SIG-M5 (cell line): ENCODE data around the gene GRM1.

Source experiments
- DNase-seq: peaks from one replicate; lab custom pipeline; 2025; lab: John Stamatoyannopoulos, UW

Gene GRM1

GRCh38 chr6:146028851-146029572 is at the start of gene GRM1:
TSS of gene GRM1 (plus strand) at chr6:146029062. CDS start at chr6:146029518, 456 bp downstream.
- no peak for DNase-seq

- DNase-seq = no peak
Observed at GRCh38 chr6:146009338-146009737, 19.5 kb upstream of the GRM1 start.

GRCh38 chr6:146014233-146014632 is 14.6 kb upstream of the GRM1 start:
- DNase-seq = no peak

GRCh38 chr6:146017672-146018071 is 11.2 kb upstream of the GRM1 start:
- no peak for DNase-seq

GRCh38 chr6:146026873-146027272 is 2.0 kb upstream of the GRM1 start:
- DNase-seq = no peak

GRCh38 chr6:146027586-146028251 is 1.1 kb upstream of the GRM1 start:
- no peak for DNase-seq

GRCh38 chr6:146028252-146028795 is 538 bp upstream of the GRM1 start:
- DNase-seq = no peak

- DNase-seq = no peak
Observed at GRCh38 chr6:146029573-146030184, 817 bp downstream of the GRM1 start.

GRCh38 chr6:146032387-146032786 is 3.5 kb downstream of the GRM1 start:
- no peak for DNase-seq

- DNase-seq = no peak
Observed at GRCh38 chr6:146040360-146040759, 11.5 kb downstream of the GRM1 start.

- DNase-seq = no peak
Observed at GRCh38 chr6:146041282-146041681, 12.4 kb downstream of the GRM1 start.

- no peak for DNase-seq
Observed at GRCh38 chr6:146047371-146047770, 18.5 kb downstream of the GRM1 start.

GRCh38 chr6:146050168-146050567 is 21.3 kb downstream of the GRM1 start:
- DNase-seq = no peak

GRCh38 chr6:146056506-146056905 is 27.6 kb downstream of the GRM1 start:
- DNase-seq = no peak

- DNase-seq = no peak
Observed at GRCh38 chr6:146065690-146066089, 36.8 kb downstream of the GRM1 start.

GRCh38 chr6:146066506-146066905 is 37.6 kb downstream of the GRM1 start:
- no peak for DNase-seq

GRCh38 chr6:146071781-146072180 is 42.9 kb downstream of the GRM1 start:
- DNase-seq = no peak

GRCh38 chr6:146077992-146078391 is 49.1 kb downstream of the GRM1 start:
- DNase-seq = no peak

- no peak for DNase-seq
Observed at GRCh38 chr6:146087386-146087785, 58.5 kb downstream of the GRM1 start.

GRCh38 chr6:146090474-146090873 is 61.6 kb downstream of the GRM1 start:
- no peak for DNase-seq

GRCh38 chr6:146092961-146093686 is 64.3 kb downstream of the GRM1 start:
- no peak for DNase-seq

GRCh38 chr6:146095481-146095880 is 66.6 kb downstream of the GRM1 start:
- DNase-seq = no peak
